Neural progenitor cell (in vitro differentiated cells): ENCODE measurements around the gene PNCK. TPM values are rescaled to one million over a fixed set of nuclear protein-coding genes. Genes with fewer than 3 reads are reported as not detected.
"Not testable (repeated sequence)": the region's sequence is repeated elsewhere in the genome, so short reads cannot be mapped to it uniquely, and the experiment has no call there.

Experiments used
- DNase-seq: peaks from one replicate; pipeline ENCODE4 v3.0.0-alpha.2; 2016; ENCODE audit warnings: low spot score
- H2AFZ ChIP-seq: fragments of 200-600 bp; sonication (generic); replicated peaks from 2 replicates; pipeline ENCODE4 v1.6.1; 2016; ENCODE audit warnings: antibody characterized with exemption
- H3F3A ChIP-seq: fragments of 200-600 bp; sonication (generic); 2 replicates; pipeline ENCODE4 v1.6.1; 2016; ENCODE audit warnings: antibody characterized with exemption, low read depth
- H3K27ac ChIP-seq: fragments of 200-600 bp; sonication (generic); 2 replicates; pipeline ENCODE4 v1.5.1; 2016; ENCODE audit warnings: mild to moderate bottlenecking
- H3K27me3 ChIP-seq: fragments of 200-600 bp; sonication (generic); 2 replicates; pipeline ENCODE4 v1.6.1; 2016; ENCODE audit warnings: mild to moderate bottlenecking, moderate library complexity
- H3K36me3 ChIP-seq: fragments of 200-600 bp; sonication (generic); 2 replicates; pipeline ENCODE4 v1.5.1; 2016
- H3K4me1 ChIP-seq: fragments of 200-600 bp; sonication (generic); 2 replicates; pipeline ENCODE4 v1.6.1; 2016; ENCODE audit warnings: mixed run types
- H3K4me2 ChIP-seq: fragments of 200-600 bp; sonication (generic); 2 replicates; pipeline ENCODE4 v1.6.1; 2016
- H3K4me3 ChIP-seq: fragments of 200-600 bp; sonication (generic); 2 replicates; pipeline ENCODE4 v1.5.1; 2016
- H3K79me2 ChIP-seq: fragments of 200-600 bp; sonication (generic); 2 replicates; pipeline ENCODE4 v1.6.1; 2016; ENCODE audit warnings: low read depth
- H3K9ac ChIP-seq: fragments of 200-600 bp; sonication (generic); 2 replicates; pipeline ENCODE4 v1.6.1; 2016
- H3K9me3 ChIP-seq: fragments of 200-600 bp; sonication (generic); 2 replicates; pipeline ENCODE4 v1.5.1; 2016; ENCODE audit warnings: low read depth
- H4K20me1 ChIP-seq: fragments of 200-600 bp; sonication (generic); 2 replicates; pipeline ENCODE4 v1.6.1; 2016; ENCODE audit warnings: low read depth
- H3K27ac Mint-ChIP-seq: 3 replicates; pipeline ENCODE4 v1.8.0; 2021; ENCODE audit warnings: mixed read lengths
- H3K27me3 Mint-ChIP-seq: 2 replicates; pipeline ENCODE4 v1.8.0; 2022; ENCODE audit warnings: low read depth, mild to moderate bottlenecking, inconsistent platforms, moderate library complexity, mixed read lengths; ENCODE audit not compliant: insufficient read depth
- H3K36me3 Mint-ChIP-seq: 3 replicates; pipeline ENCODE4 v1.8.0; 2021; ENCODE audit warnings: mixed read lengths
- H3K4me1 Mint-ChIP-seq: 3 replicates; pipeline ENCODE4 v1.8.0; 2021; ENCODE audit warnings: mixed read lengths
- H3K4me3 Mint-ChIP-seq: 3 replicates; pipeline ENCODE4 v1.8.0; 2021; ENCODE audit warnings: mild to moderate bottlenecking, moderate library complexity, mixed read lengths
- H3K9me3 Mint-ChIP-seq: 3 replicates; pipeline ENCODE4 v1.8.0; 2020; ENCODE audit warnings: mixed read lengths
- EZH2 ChIP-seq: fragments of 200-600 bp; sonication (generic); IDR thresholded peaks from 2 replicates; pipeline ENCODE4 v1.6.1; 2017; ENCODE audit warnings: antibody characterized with exemption, mild to moderate bottlenecking, moderate library complexity
- EZH2phosphoT487 ChIP-seq: fragments of 200-600 bp; sonication (generic); IDR thresholded peaks from 2 replicates; pipeline ENCODE4 v1.6.1; 2017; ENCODE audit warnings: antibody characterized with exemption
- total RNA-seq: library from RNA; depleted of rRNA; stranded (reverse); fragments of >200 nt; gene quantifications from 2 replicates; pipeline ENCODE4 v1.2.3, GENCODE V29; 2015; ENCODE audit warnings: low replicate concordance
- TF ChIP-seq, protein P1 (sequence below): fragments of 200-600 bp; sonication (generic); IDR thresholded peaks from 2 replicates; pipeline ENCODE4 v1.5.1; 2017; ENCODE audit warnings: antibody characterized with exemption, mild to moderate bottlenecking

The PNCK gene
- total RNA-seq, 1 donor from 2014 or later, result 19.7 TPM

DNA sequence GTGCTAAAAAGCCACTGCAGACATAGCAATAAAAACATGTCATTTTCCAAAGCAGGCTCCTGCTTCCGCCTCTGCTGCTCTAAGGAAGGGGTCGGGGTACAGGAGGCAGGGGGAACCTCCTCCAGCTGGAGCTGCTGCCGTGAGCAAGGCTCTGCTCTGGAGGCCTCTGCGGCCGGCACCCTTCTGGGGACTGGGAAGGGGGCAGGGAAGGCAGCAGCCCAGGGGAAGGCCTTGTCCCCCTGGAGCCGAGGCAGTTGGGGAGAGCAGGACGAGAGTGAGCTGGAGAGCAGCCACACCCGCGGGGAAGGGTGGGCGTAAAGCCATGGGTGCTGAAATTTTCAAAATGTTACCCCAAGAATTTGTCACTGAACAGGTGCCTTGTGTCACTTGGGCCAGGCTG lies 22.9 kb upstream of the PNCK start:
- DNase-seq, H3K27me3 ChIP-seq, H3K4me1 ChIP-seq, H3K9ac ChIP-seq, H2AFZ ChIP-seq, H3K27ac Mint-ChIP-seq, H3F3A ChIP-seq, H3K4me3 ChIP-seq, H3K4me1 Mint-ChIP-seq, H3K4me2 ChIP-seq, H3K36me3 Mint-ChIP-seq, H3K27ac ChIP-seq, H3K27me3 Mint-ChIP-seq, H3K9me3 ChIP-seq, H3K36me3 ChIP-seq, H3K4me3 Mint-ChIP-seq: not testable (repeated sequence)
- Histone ChIP-seq H3K79me2 (peaks cover 15% of the 10 kb centered on the region), H4K20me1 (peaks cover 57% of the 10 kb centered on the region)
- H3K9me3 Mint-ChIP-seq, result peaks cover 25% of the 10 kb centered on the region

DNA sequence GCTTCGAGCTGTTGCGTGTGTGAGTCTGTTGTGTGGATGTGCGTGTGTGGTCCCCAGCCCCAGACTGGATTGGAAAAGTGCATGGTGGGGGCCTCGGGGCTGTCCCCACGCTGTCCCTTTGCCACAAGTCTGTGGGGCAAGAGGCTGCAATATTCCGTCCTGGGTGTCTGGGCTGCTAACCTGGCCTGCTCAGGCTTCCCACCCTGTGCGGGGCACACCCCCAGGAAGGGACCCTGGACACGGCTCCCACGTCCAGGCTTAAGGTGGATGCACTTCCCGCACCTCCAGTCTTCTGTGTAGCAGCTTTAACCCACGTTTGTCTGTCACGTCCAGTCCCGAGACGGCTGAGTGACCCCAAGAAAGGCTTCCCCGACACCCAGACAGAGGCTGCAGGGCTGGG lies 22.5 kb upstream of the PNCK start:
- Histone ChIP-seq H3K4me3 (no peak overlapping the region), H2AFZ (no peak overlapping the region), H3K36me3 (no peaks in the 10 kb centered on the region), H3K27ac (no peak overlapping the region), H3K4me1 (no peaks in the 10 kb centered on the region), H3K79me2 (peaks cover 19% of the 10 kb centered on the region), H3K4me2 (no peak overlapping the region), H4K20me1 (peaks cover 62% of the 10 kb centered on the region), H3K9me3 (no peaks in the 10 kb centered on the region), H3K27me3 (no peaks in the 10 kb centered on the region), H3K9ac (no peak overlapping the region), H3F3A (peaks cover 9% of the 10 kb centered on the region)
- Mint-ChIP-seq H3K9me3 (peaks cover 25% of the 10 kb centered on the region), H3K4me3 (no peak overlapping the region), H3K4me1 (peaks cover 2% of the 10 kb centered on the region), H3K36me3 (no peaks in the 10 kb centered on the region), H3K27me3 (peaks cover 3% of the 10 kb centered on the region), H3K27ac (no peak overlapping the region)
- TF ChIP-seq, protein P1, sequence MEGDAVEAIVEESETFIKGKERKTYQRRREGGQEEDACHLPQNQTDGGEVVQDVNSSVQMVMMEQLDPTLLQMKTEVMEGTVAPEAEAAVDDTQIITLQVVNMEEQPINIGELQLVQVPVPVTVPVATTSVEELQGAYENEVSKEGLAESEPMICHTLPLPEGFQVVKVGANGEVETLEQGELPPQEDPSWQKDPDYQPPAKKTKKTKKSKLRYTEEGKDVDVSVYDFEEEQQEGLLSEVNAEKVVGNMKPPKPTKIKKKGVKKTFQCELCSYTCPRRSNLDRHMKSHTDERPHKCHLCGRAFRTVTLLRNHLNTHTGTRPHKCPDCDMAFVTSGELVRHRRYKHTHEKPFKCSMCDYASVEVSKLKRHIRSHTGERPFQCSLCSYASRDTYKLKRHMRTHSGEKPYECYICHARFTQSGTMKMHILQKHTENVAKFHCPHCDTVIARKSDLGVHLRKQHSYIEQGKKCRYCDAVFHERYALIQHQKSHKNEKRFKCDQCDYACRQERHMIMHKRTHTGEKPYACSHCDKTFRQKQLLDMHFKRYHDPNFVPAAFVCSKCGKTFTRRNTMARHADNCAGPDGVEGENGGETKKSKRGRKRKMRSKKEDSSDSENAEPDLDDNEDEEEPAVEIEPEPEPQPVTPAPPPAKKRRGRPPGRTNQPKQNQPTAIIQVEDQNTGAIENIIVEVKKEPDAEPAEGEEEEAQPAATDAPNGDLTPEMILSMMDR, result no peak
- no peak for TF ChIP-seq EZH2
- TF ChIP-seq EZH2phosphoT487, result no peak
- DNase-seq, result no peak

DNA sequence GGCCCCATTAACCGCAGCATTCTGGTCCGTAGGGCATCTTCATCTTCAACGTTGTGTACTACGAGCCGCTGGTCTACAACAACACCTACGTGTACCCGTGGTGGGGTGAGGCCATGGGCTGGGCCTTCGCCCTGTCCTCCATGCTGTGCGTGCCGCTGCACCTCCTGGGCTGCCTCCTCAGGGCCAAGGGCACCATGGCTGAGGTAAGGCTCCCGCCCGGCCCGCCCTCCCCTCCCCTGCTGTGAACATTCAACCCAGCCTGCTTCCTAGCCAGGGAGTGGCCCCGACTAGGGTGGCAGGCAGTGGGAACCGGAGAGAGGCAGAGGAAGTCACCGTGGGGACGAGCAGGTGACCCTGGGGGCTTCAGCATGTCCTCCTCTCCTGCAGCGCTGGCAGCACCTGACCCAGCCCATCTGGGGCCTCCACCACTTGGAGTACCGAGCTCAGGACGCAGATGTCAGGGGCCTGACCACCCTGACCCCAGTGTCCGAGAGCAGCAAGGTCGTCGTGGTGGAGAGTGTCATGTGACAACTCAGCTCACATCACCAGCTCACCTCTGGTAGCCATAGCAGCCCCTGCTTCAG lies 21.2 kb upstream of the PNCK start:
- peaks cover 6% of the 10 kb centered on the region for H3K4me1 Mint-ChIP-seq

DNA sequence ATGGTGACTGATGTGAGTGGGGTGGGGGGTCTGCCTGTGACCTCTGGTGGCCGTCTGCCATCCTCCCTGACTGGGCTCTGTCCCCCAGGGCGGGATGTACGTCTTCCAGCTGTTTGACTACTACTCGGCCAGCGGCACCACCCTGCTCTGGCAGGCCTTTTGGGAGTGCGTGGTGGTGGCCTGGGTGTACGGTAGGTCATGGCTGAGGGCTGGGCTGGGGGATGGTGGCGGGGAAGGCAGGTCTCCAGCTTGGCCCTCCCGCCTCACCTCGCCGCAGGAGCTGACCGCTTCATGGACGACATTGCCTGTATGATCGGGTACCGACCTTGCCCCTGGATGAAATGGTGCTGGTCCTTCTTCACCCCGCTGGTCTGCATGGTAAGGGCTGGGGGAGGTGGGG lies 20.6 kb upstream of the PNCK start:
- not testable (repeated sequence) for H3K4me3 ChIP-seq, H3K4me1 ChIP-seq, H3K36me3 ChIP-seq, H3K4me1 Mint-ChIP-seq, H3F3A ChIP-seq, H3K4me3 Mint-ChIP-seq, H3K27ac ChIP-seq, H3K4me2 ChIP-seq, DNase-seq, H3K9ac ChIP-seq, H3K36me3 Mint-ChIP-seq, H3K27me3 Mint-ChIP-seq, H2AFZ ChIP-seq, H3K27ac Mint-ChIP-seq, H3K9me3 ChIP-seq, H3K27me3 ChIP-seq
- Histone ChIP-seq H4K20me1 (peaks cover 80% of the 10 kb centered on the region), H3K79me2 (peaks cover 38% of the 10 kb centered on the region)
- peaks cover 22% of the 10 kb centered on the region for H3K9me3 Mint-ChIP-seq

More for the DNA sequence above, 21.2 kb upstream of the PNCK start:
- Histone ChIP-seq H4K20me1 (peaks cover 75% of the 10 kb centered on the region), H3K9ac (no peak overlapping the region), H3K4me1 (no peaks in the 10 kb centered on the region), H3K27ac (no peak overlapping the region), H3K36me3 (no peaks in the 10 kb centered on the region), H3K9me3 (no peaks in the 10 kb centered on the region), H2AFZ (no peak overlapping the region), H3K4me3 (no peak overlapping the region), H3K27me3 (no peaks in the 10 kb centered on the region), H3K79me2 (peaks cover 33% of the 10 kb centered on the region), H3K4me2 (no peak overlapping the region), H3F3A (peaks cover 9% of the 10 kb centered on the region)
- H3K9me3 Mint-ChIP-seq, result peaks cover 22% of the 10 kb centered on the region
- DNase-seq, result no peak
- TF ChIP-seq EZH2phosphoT487 (no peak), EZH2 (no peak)
- TF ChIP-seq, protein P1, result no peak
- H3K27me3 Mint-ChIP-seq, result peaks cover 3% of the 10 kb centered on the region
- no peak overlapping the region for H3K27ac Mint-ChIP-seq
- H3K36me3 Mint-ChIP-seq, result no peaks in the 10 kb centered on the region
- H3K4me3 Mint-ChIP-seq, result no peak overlapping the region
